ENCODE data around the gene DNAJC7. TPM values are rescaled to one million over a fixed set of nuclear protein-coding genes. Genes with fewer than 3 reads are reported as not detected.

Gene DNAJC7
- total RNA-seq, 1 experiment from 2014 or later = 130 TPM

GRCh38 chr17:41943492-41943891, 73.7 kb downstream of the DNAJC7 start:
- no peaks in the 10 kb centered on the region for H3K4me1 Mint-ChIP-seq (ENCODE audit: insufficient read depth, unreplicated experiment)
- H3K36me3 Mint-ChIP-seq (ENCODE audit: insufficient read depth, unreplicated experiment) = no peaks in the 10 kb centered on the region
- H3K4me3 Mint-ChIP-seq (ENCODE audit: unreplicated experiment) = no peak overlapping the region
- ChIA-PET CTCF (interaction anchor here (1.2 kb wide), 1 partner anchor 8 kb away, joined by 4 read pairs; no protein-coding TSS in a partner anchor), POLR2A (no interaction called here)
- BruUV-seq (replicated peaks) = no TSS peak
- H3K27me3 Mint-ChIP-seq (ENCODE audit: insufficient read depth, unreplicated experiment) = peaks cover 12% of the 10 kb centered on the region
- intact Hi-C loops (cut with micrococcal nuclease) = no loop called here
- TF ChIP-seq, protein P1, sequence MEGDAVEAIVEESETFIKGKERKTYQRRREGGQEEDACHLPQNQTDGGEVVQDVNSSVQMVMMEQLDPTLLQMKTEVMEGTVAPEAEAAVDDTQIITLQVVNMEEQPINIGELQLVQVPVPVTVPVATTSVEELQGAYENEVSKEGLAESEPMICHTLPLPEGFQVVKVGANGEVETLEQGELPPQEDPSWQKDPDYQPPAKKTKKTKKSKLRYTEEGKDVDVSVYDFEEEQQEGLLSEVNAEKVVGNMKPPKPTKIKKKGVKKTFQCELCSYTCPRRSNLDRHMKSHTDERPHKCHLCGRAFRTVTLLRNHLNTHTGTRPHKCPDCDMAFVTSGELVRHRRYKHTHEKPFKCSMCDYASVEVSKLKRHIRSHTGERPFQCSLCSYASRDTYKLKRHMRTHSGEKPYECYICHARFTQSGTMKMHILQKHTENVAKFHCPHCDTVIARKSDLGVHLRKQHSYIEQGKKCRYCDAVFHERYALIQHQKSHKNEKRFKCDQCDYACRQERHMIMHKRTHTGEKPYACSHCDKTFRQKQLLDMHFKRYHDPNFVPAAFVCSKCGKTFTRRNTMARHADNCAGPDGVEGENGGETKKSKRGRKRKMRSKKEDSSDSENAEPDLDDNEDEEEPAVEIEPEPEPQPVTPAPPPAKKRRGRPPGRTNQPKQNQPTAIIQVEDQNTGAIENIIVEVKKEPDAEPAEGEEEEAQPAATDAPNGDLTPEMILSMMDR (IDR thresholded peaks at IDR 0.05; ENCODE audit: unreplicated experiment) = no peak
- H3K27ac Mint-ChIP-seq (ENCODE audit: low read depth, unreplicated experiment) = no peak overlapping the region
- H3K9me3 Mint-ChIP-seq (ENCODE audit: unreplicated experiment) = no peaks in the 10 kb centered on the region
- no peak for DNase-seq (ENCODE audit: unreplicated experiment)

- no peak overlapping the region for H3K27ac Mint-ChIP-seq (ENCODE audit: low read depth, unreplicated experiment)
- DNase-seq (ENCODE audit: unreplicated experiment) = no peak
- H3K4me1 Mint-ChIP-seq (ENCODE audit: insufficient read depth, unreplicated experiment) = no peaks in the 10 kb centered on the region
- intact Hi-C loops (cut with micrococcal nuclease) = no loop called here
- H3K4me3 Mint-ChIP-seq (ENCODE audit: unreplicated experiment) = no peak overlapping the region
- POLR2A ChIA-PET = interaction anchor here (0.8 kb wide), 1 partner anchor 12 kb away, joined by 3 read pairs; the partner anchor contains the start of gene ODAD4
- no TSS peak for BruUV-seq (replicated peaks)
- H3K27me3 Mint-ChIP-seq (ENCODE audit: insufficient read depth, unreplicated experiment) = peaks cover 12% of the 10 kb centered on the region
- TF ChIP-seq, protein P1 (IDR thresholded peaks at IDR 0.05; ENCODE audit: unreplicated experiment) = no peak
- no peaks in the 10 kb centered on the region for H3K36me3 Mint-ChIP-seq (ENCODE audit: insufficient read depth, unreplicated experiment)
- H3K9me3 Mint-ChIP-seq (ENCODE audit: unreplicated experiment) = no peaks in the 10 kb centered on the region
- CTCF ChIA-PET = interaction anchor here (1.0 to 1.1 kb wide), 2 partner anchors 12 to 20 kb away, joined by 3 to 4 read pairs; no protein-coding TSS in a partner anchor
Measured at GRCh38 chr17:41942626-41943373, 74.4 kb downstream of the DNAJC7 start.

- TF ChIP-seq, protein P1 (IDR thresholded peaks at IDR 0.05; ENCODE audit: unreplicated experiment) = no peak
- intact Hi-C loops (cut with micrococcal nuclease) = no loop called here
- H3K4me1 Mint-ChIP-seq (ENCODE audit: insufficient read depth, unreplicated experiment) = no peaks in the 10 kb centered on the region
- no peak overlapping the region for H3K27ac Mint-ChIP-seq (ENCODE audit: low read depth, unreplicated experiment)
- BruUV-seq (replicated peaks) = no TSS peak
- H3K27me3 Mint-ChIP-seq (ENCODE audit: insufficient read depth, unreplicated experiment) = peaks cover 12% of the 10 kb centered on the region
- ChIA-PET CTCF (interaction anchor here (0.7 kb wide), 1 partner anchor 35 kb away, joined by 3 read pairs; no protein-coding TSS in a partner anchor), POLR2A (interaction anchor here (1.2 to 2.1 kb wide), 2 partner anchors 11 to 25 kb away, joined by 4 to 8 read pairs; partner anchors contain the start of genes CNP and ODAD4)
- H3K36me3 Mint-ChIP-seq (ENCODE audit: insufficient read depth, unreplicated experiment) = no peaks in the 10 kb centered on the region
- no peak overlapping the region for H3K4me3 Mint-ChIP-seq (ENCODE audit: unreplicated experiment)
- DNase-seq (ENCODE audit: unreplicated experiment) = no peak
- H3K9me3 Mint-ChIP-seq (ENCODE audit: unreplicated experiment) = no peaks in the 10 kb centered on the region
Measured at GRCh38 chr17:41941168-41941567, 76.1 kb downstream of the DNAJC7 start.

- ChIA-PET CTCF (no interaction called here), POLR2A (interaction anchor here (1.5 to 2.1 kb wide), 2 partner anchors 9 kb away, joined by 3 to 8 read pairs; partner anchors contain the start of gene ODAD4)
- BruUV-seq (replicated peaks) = no TSS peak
Measured at GRCh38 chr17:41939693-41940090, 77.5 kb downstream of the DNAJC7 start.

More at GRCh38 chr17:41939693-41940090, 77.5 kb downstream of the DNAJC7 start:
- Mint-ChIP-seq H3K4me3 (ENCODE audit: unreplicated experiment) (no peak overlapping the region), H3K27me3 (ENCODE audit: insufficient read depth, unreplicated experiment) (peaks cover 12% of the 10 kb centered on the region), H3K27ac (ENCODE audit: low read depth, unreplicated experiment) (no peak overlapping the region), H3K9me3 (ENCODE audit: unreplicated experiment) (no peaks in the 10 kb centered on the region), H3K36me3 (ENCODE audit: insufficient read depth, unreplicated experiment) (no peaks in the 10 kb centered on the region), H3K4me1 (ENCODE audit: insufficient read depth, unreplicated experiment) (no peaks in the 10 kb centered on the region)
- no peak for DNase-seq (ENCODE audit: unreplicated experiment)
- TF ChIP-seq, protein P1 (IDR thresholded peaks at IDR 0.05; ENCODE audit: unreplicated experiment) = no peak
- intact Hi-C loops (cut with micrococcal nuclease) = no loop called here
